22Rv1 (cell line): ENCODE results near the gene PIK3CG.

ENCODE experiments used
- CTCF ChIP-seq: fragments of 450-650 bp; IDR thresholded peaks from 2 replicates; pipeline ENCODE4 v1.5.1; 2017; ENCODE audit warnings: mild to moderate bottlenecking
- ZFX ChIP-seq: fragments of 450-650 bp; IDR thresholded peaks from 2 replicates; pipeline ENCODE4 v1.6.1; 2017; ENCODE audit warnings: antibody characterized with exemption, borderline replicate concordance

DNA sequence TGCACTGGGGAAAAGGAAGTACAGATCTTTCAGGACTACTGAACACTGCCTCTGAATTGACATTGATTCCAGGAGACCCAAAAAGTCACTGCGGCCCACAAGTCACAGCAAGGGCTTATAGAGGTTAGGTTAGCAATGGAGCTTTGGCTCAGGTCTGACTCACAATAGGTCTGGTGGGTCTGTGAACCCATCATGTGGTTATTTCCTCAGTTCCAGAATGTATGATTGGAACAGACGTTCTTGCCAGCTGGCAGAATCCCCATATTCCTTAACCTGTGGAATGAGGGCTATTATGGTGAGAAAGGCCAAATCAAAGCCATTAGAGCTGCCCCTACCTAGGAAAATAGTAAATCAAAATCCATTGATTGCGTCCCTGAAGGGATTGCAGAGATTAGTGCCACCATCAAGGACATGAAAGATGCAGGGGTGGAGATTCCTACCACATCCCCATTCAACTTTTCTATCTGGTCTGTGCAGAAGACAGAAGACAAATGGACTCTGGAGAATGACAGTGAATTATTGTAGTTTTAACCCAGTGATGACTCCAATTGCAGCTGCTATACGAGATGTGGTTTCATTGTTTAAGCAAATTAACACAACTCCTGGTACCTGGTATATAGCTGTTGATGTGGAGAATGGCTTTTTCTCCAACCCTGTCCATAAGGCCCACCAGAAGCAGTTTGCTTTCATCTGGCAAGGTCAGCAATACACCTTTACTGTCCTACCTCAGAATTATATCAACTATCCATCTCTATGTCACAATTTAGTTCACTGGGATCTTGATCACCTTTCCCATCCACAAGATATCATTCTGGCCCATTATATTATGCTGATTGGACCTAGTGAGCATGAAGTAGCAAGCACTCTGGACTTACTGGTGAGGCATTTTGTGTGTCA lies 44.5 kb upstream of the PIK3CG start:
- no peak for TF ChIP-seq CTCF
- no peak for TF ChIP-seq ZFX
